GF-D8 (cell line): ENCODE measurements around the gene ZNF529.
"Not testable (repeated sequence)": the region's sequence is repeated elsewhere in the genome, so short reads cannot be mapped to it uniquely, and the experiment has no call there.

Experiments used
- DNase-seq: peaks from one replicate; lab custom pipeline; 2025; lab: John Stamatoyannopoulos, UW

The ZNF529 gene

GRCh38 chr19:36573020-36573894 lies at the start of gene ZNF529:
Gene ZNF529 (minus strand): TSS chr19:36573292. CDS start chr19:36572346, 946 bp downstream.
- peak; percentile 82 for DNase-seq

- peak; percentile 50 for DNase-seq
Observed at GRCh38 chr19:36605877-36606478, 32.9 kb upstream of the ZNF529 start.

- DNase-seq = peak; percentile 56
Observed at GRCh38 chr19:36605101-36605876, 32.2 kb upstream of the ZNF529 start, which contains the start of gene ZNF382. Gene ZNF382 (plus strand): TSS chr19:36605313. CDS start chr19:36609915, 4,602 bp downstream.

GRCh38 chr19:36604656-36605100 lies 31.6 kb upstream of the ZNF529 start:
- peak; percentile 32 for DNase-seq

- DNase-seq = not testable (repeated sequence)
Observed at GRCh38 chr19:36602681-36603080, 29.6 kb upstream of the ZNF529 start.

- no peak for DNase-seq
Observed at GRCh38 chr19:36579255-36579654, 6.2 kb upstream of the ZNF529 start.

GRCh38 chr19:36577271-36577996 lies 4.3 kb upstream of the ZNF529 start:
- no peak for DNase-seq

GRCh38 chr19:36574741-36575140 lies 1.6 kb upstream of the ZNF529 start:
- DNase-seq = no peak

GRCh38 chr19:36573895-36574720 lies 1.0 kb upstream of the ZNF529 start:
- DNase-seq = no peak

- no peak for DNase-seq
Observed at GRCh38 chr19:36572593-36573019, 486 bp downstream of the ZNF529 start.

GRCh38 chr19:36564391-36564790 lies 8.7 kb downstream of the ZNF529 start:
- DNase-seq = no peak

GRCh38 chr19:36547001-36547732 lies 25.9 kb downstream of the ZNF529 start:
- no peak for DNase-seq

- DNase-seq = no peak
Observed at GRCh38 chr19:36528921-36529518, 44.1 kb downstream of the ZNF529 start.

GRCh38 chr19:36528194-36528920 lies 44.7 kb downstream of the ZNF529 start, which contains the start of gene ZNF260:
Gene ZNF260 (minus strand): TSS chr19:36528271. CDS start chr19:36515238, 13,033 bp downstream.
- peak; percentile 79 for DNase-seq

GRCh38 chr19:36527873-36528193 lies 45.3 kb downstream of the ZNF529 start:
- no peak for DNase-seq

- no peak for DNase-seq
Observed at GRCh38 chr19:36527341-36527740, 45.8 kb downstream of the ZNF529 start.

- no peak for DNase-seq
Observed at GRCh38 chr19:36526581-36526980, 46.5 kb downstream of the ZNF529 start.

GRCh38 chr19:36524617-36525016 lies 48.5 kb downstream of the ZNF529 start:
- no peak for DNase-seq
